IPS-18c (cell line): ENCODE measurements around the gene RTF1.
"Not testable (repeated sequence)": the region's sequence is repeated elsewhere in the genome, so short reads cannot be mapped to it uniquely, and the experiment has no call there.

ENCODE experiments used
- H3K4me3 ChIP-seq: 2 replicates; pipeline ENCODE4 v1.7.0; 2013; ENCODE audit warnings: low read depth, mild to moderate bottlenecking, low read length, moderate library complexity; ENCODE audit not compliant: insufficient read depth
- H3K9me3 ChIP-seq: one replicate; pipeline ENCODE4 v1.6.1; 2013; ENCODE audit warnings: mild to moderate bottlenecking, low read length, moderate library complexity; ENCODE audit not compliant: control insufficient read depth, insufficient read depth

Gene RTF1

DNA sequence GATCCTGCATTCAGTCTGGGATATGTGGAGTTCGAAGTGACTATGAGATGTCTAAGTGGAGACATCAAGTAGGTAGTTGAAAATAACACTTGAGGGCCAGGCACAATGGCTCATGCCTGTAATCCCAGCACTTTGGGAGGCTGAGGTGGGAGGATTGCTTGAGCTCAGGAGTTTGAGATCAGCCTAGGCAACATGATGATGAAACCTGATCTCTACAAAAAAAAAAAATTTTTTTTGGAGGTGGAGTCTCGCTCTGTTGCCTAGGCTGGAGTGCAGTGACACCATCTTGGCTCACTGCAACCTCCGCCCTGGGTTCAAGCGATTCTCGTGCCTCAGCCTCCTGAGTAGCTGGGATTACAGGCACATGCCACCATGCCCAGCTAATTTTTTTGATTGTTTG is 9.0 kb downstream of the RTF1 start:
- not testable (repeated sequence) for H3K4me3 ChIP-seq

DNA sequence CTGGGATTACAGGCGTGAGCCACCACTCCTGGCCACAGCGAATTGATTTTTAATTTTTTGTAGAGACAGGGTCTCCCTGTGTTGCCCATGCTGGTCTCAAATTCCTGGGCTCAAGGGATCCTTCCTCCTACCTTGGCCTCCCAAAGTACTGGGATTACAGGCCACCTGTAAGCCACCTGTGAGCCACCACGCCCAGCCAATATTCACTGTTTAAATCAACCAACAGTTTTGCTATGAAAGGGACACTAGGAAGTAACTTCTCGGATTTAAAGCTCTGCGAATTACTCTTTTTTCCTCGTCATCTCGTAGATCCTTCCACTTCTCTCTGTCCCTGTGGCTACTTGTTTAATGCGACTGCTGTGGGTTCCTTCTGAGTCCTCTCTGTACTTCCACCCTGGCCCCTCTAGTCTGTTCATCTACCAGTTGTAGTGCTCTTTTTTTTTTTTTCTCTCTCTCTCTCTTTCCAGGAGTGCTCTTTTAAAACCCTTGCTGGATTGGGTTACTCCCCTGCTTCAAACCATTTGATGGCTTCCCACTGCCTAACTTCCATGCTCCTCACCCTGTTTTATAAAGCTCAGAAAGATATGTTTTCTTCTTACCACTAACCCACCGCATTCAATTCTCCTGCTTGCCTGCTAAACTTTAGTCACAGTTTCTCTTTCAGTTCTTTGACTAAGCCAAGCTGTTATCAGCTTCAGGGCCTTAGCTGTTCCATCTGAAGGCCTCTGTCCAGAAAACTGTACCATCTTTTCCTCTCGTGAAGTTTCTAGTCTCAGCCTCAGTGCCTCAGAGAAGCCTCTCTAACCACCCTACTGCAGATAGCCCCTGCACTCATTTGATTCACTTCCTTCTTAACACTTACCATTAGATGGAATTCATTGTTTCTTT is 12.4 kb downstream of the RTF1 start:
- H3K4me3 ChIP-seq, result no peak overlapping the region

More for the DNA sequence above, 9.0 kb downstream of the RTF1 start:
- H3K9me3 ChIP-seq, result not testable (repeated sequence)

DNA sequence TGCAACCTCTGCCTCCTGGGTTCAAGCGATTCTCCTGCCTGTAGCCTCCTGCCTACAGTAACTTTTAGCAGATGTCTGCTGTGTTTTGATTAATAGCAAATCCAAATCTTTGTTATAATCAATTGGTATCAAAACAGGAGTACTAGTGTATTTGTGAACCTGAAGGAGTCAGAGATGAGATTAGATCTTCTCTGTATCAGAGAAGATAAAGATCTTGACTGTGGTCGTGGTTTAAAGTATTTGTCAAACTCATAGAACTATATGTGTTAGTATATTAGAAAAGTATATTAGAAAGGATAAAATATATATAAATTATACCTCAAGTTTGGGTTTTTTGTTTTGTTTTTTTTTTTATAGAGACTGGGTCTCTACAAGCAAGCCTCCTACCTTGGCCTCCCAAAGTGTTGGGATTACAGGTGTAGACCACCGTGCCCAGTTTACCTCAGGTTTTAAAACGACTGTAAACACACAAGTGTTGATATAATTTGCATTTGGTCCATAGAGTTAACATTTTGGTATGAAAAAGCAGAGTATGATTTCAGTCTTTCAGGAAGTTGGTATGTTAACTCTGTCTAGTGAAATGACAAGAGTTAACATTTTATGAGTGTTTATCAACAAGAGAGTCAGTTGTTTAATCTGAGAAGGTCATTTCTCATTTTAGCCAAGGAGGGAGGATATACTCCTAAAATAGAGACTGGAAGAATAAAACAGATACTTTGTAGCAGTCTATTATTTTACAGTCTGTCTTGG is 18.3 kb downstream of the RTF1 start:
- H3K4me3 ChIP-seq, result no peak overlapping the region
- no peaks in the 10 kb centered on the region for H3K9me3 ChIP-seq

More for the DNA sequence above, 12.4 kb downstream of the RTF1 start:
- H3K9me3 ChIP-seq, result no peaks in the 10 kb centered on the region

DNA sequence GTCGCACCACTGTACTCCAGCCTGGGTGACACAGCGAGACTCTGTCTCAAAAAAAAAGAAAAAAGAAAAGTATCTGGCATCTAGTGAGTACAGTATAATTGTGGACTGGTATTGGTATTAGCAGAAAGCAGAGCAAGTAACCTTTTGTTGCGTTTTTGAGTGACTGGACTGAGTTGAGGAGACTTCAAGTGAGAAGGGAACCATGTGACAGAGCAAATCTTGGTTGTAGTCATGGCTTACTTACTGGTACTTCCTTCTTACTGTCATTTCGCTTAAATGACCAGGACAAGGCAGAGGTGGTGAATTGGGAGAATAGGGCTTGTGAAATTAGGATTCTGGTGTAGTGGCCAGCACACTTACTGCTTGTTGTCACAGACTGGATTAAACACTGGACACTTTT is 20.6 kb downstream of the RTF1 start:
- no peaks in the 10 kb centered on the region for H3K9me3 ChIP-seq
- no peak overlapping the region for H3K4me3 ChIP-seq

DNA sequence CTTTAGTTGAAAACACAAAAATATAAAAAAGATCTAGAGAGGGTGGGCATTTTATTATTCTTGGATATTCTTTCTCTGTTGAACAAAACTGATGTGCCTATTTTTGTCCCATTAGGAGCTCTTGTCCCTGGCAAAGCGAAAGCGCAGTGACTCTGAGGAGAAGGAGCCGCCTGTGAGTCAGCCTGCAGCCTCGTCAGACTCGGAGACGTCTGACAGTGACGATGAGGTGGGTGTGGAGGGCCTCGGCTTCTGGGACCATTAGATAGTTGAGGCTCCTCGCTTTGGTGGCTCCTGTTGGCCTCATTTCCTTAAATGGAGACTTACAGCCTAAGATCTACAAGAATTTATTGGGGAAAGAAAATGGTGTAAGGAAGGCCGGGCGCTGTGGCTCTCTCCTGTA is 21.3 kb downstream of the RTF1 start:
- Histone ChIP-seq H3K4me3 (no peak overlapping the region), H3K9me3 (no peaks in the 10 kb centered on the region)

DNA sequence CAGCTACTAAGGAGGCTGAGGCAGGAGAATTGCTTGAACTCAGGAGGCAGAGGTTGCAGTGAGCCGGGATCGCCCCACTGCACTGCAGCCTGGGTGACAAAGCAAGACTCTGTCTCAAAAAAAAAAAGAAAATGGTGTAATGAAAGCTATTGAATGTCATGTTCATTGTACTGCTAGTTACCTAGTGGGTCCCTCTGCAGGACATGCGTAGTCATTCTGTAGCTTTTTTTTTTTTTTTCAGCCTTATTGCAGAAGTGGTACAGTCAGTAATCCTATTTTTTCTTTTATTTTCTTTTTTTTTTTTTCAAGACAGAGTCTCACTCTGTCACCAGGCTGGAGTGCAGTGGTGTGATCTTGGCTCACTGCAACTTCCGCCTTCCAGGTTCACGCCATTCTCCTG is 21.9 kb downstream of the RTF1 start:
- not testable (repeated sequence) for H3K9me3 ChIP-seq, H3K4me3 ChIP-seq

DNA sequence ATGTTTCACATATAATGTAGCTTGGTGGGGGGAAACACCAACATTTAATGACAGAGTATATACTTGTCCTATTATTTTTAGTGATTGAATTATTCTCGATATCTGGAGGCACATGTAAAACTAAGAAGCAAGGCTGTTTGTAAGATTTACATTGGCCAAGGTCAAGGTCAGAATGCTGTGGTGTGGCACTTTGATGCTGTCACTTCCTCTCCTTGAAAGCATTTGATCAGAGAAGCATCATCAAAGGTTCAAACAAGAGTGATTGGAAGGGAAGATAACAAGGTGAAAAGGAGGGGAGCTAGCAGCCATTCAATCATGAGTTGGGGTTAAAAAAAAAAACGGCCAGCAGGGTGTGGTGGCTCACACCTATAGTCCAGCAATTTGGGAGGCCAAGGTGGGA is 26.4 kb downstream of the RTF1 start:
- Histone ChIP-seq H3K4me3 (no peak overlapping the region), H3K9me3 (no peaks in the 10 kb centered on the region)

DNA sequence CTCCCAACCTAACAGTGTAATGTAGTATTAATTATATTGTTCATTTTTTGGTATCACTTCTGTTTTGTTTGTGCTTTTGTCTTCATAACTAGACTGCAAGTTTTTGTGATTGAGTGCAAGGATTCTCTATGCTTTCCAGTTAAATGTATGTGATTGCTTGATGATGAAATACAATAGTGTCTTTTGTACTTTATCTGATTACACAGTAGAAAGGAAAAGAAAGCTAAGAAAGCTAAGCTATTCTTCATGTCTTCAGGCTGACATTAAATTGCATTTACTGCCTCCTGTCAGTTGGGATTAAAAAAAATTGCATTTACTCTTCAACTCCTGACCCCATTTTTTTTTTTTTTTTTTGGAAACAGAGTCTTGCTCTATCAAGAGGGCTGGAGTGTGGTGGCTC is 28.5 kb downstream of the RTF1 start:
- no peak overlapping the region for H3K4me3 ChIP-seq
- no peaks in the 10 kb centered on the region for H3K9me3 ChIP-seq

DNA sequence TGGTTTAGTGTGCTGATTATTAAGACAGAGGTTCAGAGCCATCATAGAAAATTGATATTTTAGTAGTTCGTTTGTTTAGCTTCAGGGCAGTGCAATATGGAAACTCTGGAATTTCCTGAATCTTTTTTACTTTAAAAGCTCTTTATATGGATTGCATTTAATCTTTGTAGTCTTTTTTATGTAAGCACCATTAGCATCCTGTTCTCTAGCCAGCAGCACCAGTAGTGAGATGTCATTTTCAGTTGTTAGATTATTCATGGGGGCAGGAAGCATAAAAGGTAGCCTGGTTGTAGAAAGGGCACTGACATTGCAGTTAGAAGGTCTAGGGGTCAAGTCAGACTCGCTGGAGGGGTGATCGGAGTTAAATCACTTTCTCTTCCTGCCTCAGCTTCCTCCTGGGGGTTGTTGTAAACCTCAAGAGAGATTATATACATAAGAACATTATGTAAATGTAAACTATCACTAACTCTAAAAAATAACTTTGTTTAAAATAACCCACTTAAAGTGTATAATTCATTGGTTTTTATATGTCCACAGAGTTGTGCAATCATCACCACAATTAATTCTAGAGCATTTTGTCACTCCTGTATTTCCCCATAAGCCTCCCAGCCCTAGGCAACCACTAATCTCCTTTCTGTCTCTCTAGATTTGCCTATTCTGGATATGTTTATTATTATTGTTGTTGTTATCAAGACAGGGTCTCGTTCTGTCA is 45.3 kb downstream of the RTF1 start:
- Histone ChIP-seq H3K9me3 (no peaks in the 10 kb centered on the region), H3K4me3 (no peak overlapping the region)

DNA sequence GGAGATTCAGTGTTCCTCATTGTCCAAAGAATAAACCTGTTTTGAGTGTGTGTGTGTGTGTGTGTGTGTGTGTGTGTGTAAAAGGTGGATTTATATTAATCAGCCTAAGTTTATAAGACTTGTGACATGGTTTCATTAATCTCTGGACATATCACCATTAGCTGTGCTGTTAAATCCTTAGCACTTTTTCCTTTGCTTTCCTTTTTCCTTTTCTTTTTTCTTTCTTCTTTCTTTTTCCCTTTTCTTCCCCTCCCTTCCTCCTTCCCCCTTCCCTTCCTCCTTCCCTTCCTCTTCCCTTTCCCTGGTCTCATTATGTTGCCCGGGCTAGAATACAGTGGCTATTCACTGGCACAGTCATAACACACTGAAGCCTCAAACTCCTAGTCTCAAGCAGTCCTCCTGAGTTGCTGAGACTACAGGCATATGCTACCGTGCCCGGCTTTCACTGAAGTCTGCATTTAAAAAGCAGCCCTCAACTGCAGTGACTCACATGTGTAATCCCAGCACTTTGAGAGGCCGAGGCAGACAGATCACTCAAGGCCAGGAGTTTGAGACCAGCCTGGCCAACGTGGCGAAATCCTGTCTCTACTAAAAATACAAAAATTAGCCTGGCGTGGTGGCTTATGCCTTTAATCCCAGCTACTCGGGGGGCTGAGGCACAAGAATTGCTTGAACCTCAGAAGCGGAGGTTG is 48.1 kb downstream of the RTF1 start:
- no peak overlapping the region for H3K4me3 ChIP-seq
- no peaks in the 10 kb centered on the region for H3K9me3 ChIP-seq

DNA sequence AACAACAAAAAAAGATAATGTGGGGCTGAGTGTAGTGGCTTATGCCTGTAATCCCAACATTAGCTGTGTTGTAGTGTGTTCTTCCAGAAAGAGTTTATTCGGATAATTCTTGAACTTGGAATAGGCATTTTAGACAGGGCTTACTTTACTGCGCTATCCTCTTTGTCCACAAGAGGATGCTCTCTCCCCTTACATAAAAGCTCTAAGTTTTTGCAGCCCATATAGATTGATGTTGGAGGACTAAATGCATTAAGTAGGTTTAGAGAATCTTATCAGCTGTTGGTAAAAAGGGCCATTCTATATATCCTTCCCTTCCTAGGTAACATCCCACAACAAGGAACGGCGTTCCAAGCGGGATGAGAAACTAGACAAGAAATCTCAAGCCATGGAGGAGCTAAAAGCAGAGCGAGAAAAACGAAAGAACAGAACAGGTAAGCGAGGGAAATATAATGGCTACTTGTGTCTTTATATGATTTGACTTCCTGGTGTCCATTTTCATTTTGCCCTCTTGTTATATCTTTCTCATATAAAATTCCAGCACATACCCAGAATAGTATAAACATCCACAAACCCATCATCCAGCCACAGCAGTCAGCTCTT is 49.0 kb downstream of the RTF1 start:
- no peaks in the 10 kb centered on the region for H3K9me3 ChIP-seq

DNA sequence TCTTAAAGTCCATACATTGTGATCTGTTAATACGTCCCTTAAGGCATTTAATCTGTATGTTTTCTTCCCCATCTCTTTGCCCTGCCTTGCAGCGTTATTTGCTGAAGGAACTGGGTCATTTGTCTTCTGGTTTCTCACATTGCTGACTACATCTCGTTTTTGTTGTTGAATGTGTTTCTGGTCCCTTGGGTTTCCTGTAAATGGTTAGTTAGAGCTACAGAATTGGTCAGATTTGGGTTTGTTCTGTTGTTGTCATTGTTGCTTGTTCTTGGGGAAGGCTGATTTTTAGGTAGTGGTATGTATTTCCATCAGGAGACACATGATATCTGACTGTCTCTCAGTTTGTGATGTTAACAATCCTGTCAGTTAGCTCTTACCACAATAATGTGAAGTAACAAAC is 49.8 kb downstream of the RTF1 start:
- no peak overlapping the region for H3K4me3 ChIP-seq

More for the DNA sequence above, 49.0 kb downstream of the RTF1 start:
- no peak overlapping the region for H3K4me3 ChIP-seq

DNA sequence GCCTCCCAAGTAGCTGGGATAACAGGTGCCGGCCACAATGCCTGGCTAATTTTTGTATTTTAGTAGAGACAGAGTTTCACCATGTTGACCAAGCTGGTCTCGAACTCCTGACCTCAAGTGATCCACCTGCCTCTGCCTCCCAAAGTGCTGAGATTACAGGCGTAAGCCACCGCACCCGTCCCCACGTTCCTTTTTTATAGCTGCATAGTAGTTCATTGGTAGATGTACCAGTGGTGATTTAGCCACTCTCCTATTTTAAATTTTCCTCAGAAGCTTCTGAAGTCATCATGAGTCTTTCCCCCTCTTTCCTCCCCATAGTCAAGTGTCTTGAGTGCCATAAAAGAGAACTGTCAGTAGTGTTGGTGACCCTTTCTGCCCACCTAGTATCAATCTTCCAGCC is 52.7 kb downstream of the RTF1 start:
- not testable (repeated sequence) for H3K4me3 ChIP-seq, H3K9me3 ChIP-seq

More for the DNA sequence above, 49.8 kb downstream of the RTF1 start:
- H3K9me3 ChIP-seq, result no peaks in the 10 kb centered on the region

DNA sequence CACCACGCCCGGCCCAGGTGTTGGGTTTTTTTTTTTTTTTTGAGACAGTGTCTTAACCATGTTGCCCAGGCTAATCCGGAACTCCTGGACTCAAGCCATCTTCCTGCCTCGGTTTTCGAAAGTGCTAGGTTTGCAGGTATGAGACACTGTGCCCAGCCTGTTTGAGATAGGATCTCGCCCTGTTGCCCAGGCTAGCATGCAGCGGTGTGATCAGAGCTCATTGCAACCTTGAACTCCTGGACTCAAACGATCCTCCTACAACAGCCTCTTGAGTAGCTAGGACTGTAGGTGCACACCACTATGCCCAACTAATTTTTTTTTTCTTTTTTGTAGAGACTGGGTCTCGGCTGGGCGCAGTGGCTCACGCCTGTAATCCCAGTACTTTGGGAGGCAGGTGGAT is 56.5 kb downstream of the RTF1 start:
- Histone ChIP-seq H3K4me3 (no peak overlapping the region), H3K9me3 (no peaks in the 10 kb centered on the region)

DNA sequence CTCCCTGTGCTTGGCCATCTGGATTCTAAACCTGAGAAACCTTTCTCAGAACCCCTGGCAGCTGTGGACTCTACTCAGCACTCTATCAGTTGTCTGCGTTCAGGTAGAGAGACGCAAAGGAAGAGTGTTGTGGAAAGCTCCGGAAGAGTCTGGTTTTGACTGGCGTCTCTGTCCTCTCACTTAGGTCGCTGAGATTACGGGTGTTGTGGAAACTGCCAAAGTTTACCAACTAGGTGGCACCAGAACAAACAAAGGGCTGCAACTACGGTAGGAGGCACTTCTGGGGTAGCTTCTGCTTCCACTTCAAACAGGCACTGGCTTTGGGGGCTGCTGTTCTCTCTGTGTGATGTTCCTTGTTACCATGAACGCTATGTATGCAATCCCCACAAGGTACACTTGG is 57.5 kb downstream of the RTF1 start:
- no peaks in the 10 kb centered on the region for H3K9me3 ChIP-seq
- no peak overlapping the region for H3K4me3 ChIP-seq

DNA sequence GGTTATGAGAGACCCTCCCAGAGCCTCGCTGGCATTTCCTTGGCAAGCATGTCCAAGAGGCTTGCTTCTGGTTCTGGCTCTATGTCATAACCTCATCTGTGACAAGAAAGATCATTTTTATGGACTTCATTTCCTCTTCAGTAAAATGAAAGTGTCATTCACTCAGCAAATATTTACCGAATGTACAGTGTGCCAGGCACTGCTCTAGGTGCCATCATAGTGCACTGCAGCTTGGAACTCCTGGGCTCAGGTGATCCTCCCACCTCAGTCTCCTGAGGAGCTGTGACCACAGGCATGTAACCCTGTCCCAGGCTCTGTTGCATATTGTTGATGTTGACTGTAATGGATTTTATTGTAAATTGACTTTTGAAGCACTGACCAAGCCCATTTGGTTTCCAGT is 58.0 kb downstream of the RTF1 start:
- H3K9me3 ChIP-seq, result no peaks in the 10 kb centered on the region
- H3K4me3 ChIP-seq, result no peak overlapping the region
